ENCODE results near the gene OVAAL.

Gene OVAAL

GRCh38 chr1:180614730-180615129 is 56.0 kb downstream of the OVAAL start:
- no peak for TF ChIP-seq CTCF (IDR thresholded peaks at IDR 0.05; ENCODE audit: insufficient read depth, low read length, poor library complexity, severe bottlenecking)
- no peak for TF ChIP-seq EZH2phosphoT487 (conservative IDR thresholded peaks at IDR 0.05; ENCODE audit: low read length)
- no peak overlapping the region for H2AFZ ChIP-seq (ENCODE audit: low read depth, low read length, severe bottlenecking)

GRCh38 chr1:180615493-180616290 is 56.9 kb downstream of the OVAAL start:
- no peaks in the 10 kb centered on the region for H4K20me1 ChIP-seq (ENCODE audit: low read depth, low read length)
- no peak overlapping the region for H3K4me2 ChIP-seq (ENCODE audit: low read depth, low read length, poor library complexity, severe bottlenecking)
- no peak overlapping the region for H3K27ac ChIP-seq (ENCODE audit: low read depth, low read length)
- no peaks in the 10 kb centered on the region for H3K79me2 ChIP-seq (ENCODE audit: insufficient read depth, low read length)
- H3K4me3 ChIP-seq (ENCODE audit: insufficient read depth, low read length, poor library complexity, severe bottlenecking) = no peak overlapping the region
- no peak for TF ChIP-seq CTCF (IDR thresholded peaks at IDR 0.05; ENCODE audit: insufficient read depth, low read length, poor library complexity, severe bottlenecking)
- no peak for TF ChIP-seq EZH2phosphoT487 (conservative IDR thresholded peaks at IDR 0.05; ENCODE audit: low read length)
- H3F3A ChIP-seq (ENCODE audit: insufficient read depth) = no peaks in the 10 kb centered on the region
- H3K36me3 ChIP-seq (ENCODE audit: low read length) = no peaks in the 10 kb centered on the region
- H3K9me2 ChIP-seq (replicated peaks; ENCODE audit: insufficient read depth, low read length) = no peaks in the 10 kb centered on the region
- H3K27me3 ChIP-seq (ENCODE audit: low read length) = no peaks in the 10 kb centered on the region
- H3K9me3 ChIP-seq (ENCODE audit: insufficient read depth, low read length) = no peaks in the 10 kb centered on the region
- H2AFZ ChIP-seq (ENCODE audit: low read depth, low read length, severe bottlenecking) = no peak overlapping the region
- no peak overlapping the region for H3K9ac ChIP-seq (ENCODE audit: low read length)

More at GRCh38 chr1:180614730-180615129, 56.0 kb downstream of the OVAAL start:
- no peaks in the 10 kb centered on the region for H4K20me1 ChIP-seq (ENCODE audit: low read depth, low read length)
- H3K36me3 ChIP-seq (ENCODE audit: low read length) = no peaks in the 10 kb centered on the region
- no peaks in the 10 kb centered on the region for H3K9me2 ChIP-seq (replicated peaks; ENCODE audit: insufficient read depth, low read length)
- no peaks in the 10 kb centered on the region for H3F3A ChIP-seq (ENCODE audit: insufficient read depth)
- H3K79me2 ChIP-seq (ENCODE audit: insufficient read depth, low read length) = no peaks in the 10 kb centered on the region
- H3K27me3 ChIP-seq (ENCODE audit: low read length) = no peaks in the 10 kb centered on the region
- H3K4me2 ChIP-seq (ENCODE audit: low read depth, low read length, poor library complexity, severe bottlenecking) = no peak overlapping the region
- no peak overlapping the region for H3K9ac ChIP-seq (ENCODE audit: low read length)
- H3K9me3 ChIP-seq (ENCODE audit: insufficient read depth, low read length) = no peaks in the 10 kb centered on the region
- no peak overlapping the region for H3K27ac ChIP-seq (ENCODE audit: low read depth, low read length)
- H3K4me3 ChIP-seq (ENCODE audit: insufficient read depth, low read length, poor library complexity, severe bottlenecking) = no peak overlapping the region

All from SU-DHL-6 (cell line).